Sigmoid colon (tissue), 7 donors: Measurements from ENCODE around the gene CISD1. TPM values are rescaled to one million over a fixed set of nuclear protein-coding genes. Genes with fewer than 3 reads are reported as not detected.

Experiments
- DNase-seq: peaks from one replicate; pipeline ENCODE4 v3.0.0-alpha.2; 2019
- H3K27ac ChIP-seq, 4 donors: fragments of 200-600 bp; sonication (generic); one replicate each; pipeline ENCODE4 v1.5.1; 2016 to 2019; ENCODE audit warnings: mild to moderate bottlenecking in 1 of 4
- H3K27me3 ChIP-seq, 3 donors: fragments of 200-600 bp; sonication (generic); one replicate each; pipeline ENCODE4 v1.5.1; 2019; ENCODE audit warnings: mild to moderate bottlenecking in 1 of 3
- H3K36me3 ChIP-seq, 4 donors: fragments of 200-600 bp; sonication (generic); one replicate each; pipeline ENCODE4 v1.5.1; 2016 to 2019
- H3K4me1 ChIP-seq, 4 donors: fragments of 200-600 bp; sonication (generic); one replicate each; pipeline ENCODE4 v1.5.1; 2017 to 2019
- H3K4me3 ChIP-seq, 4 donors: fragments of 200-600 bp; sonication (generic); one replicate each; pipeline ENCODE4 v1.5.1; 2017 to 2019; ENCODE audit warnings: mild to moderate bottlenecking in 2 of 4, moderate library complexity in 1 of 4
- H3K9me3 ChIP-seq, 4 donors: fragments of 200-600 bp in 3 of 4; sonication (generic) in 3 of 4; one replicate each; pipeline versions ENCODE4 v1.5.1 to v1.6.1; 2013 to 2019
- CTCF ChIP-seq, 4 experiments: fragments of 450-650 bp in 3 of 4; fragments of 200-600 bp in 1 of 4; IDR thresholded peaks; one replicate each; pipeline ENCODE4 v1.5.1; 2016 to 2019; ENCODE audit warnings: antibody characterized with exemption in 4 of 4, mild to moderate bottlenecking in 3 of 4, moderate library complexity in 2 of 4
- EP300 ChIP-seq, 4 donors: sonication (generic); formaldehyde crosslinking; IDR thresholded peaks; one replicate each; pipeline ENCODE4 v1.6.1; 2017; ENCODE audit warnings: antibody characterized with exemption in 4 of 4
- POLR2A ChIP-seq, 2 donors: fragments of 450-650 bp; IDR thresholded peaks; one replicate each; pipeline ENCODE4 v1.6.1; 2016; ENCODE audit warnings: antibody characterized with exemption in 2 of 2, mild to moderate bottlenecking in 2 of 2, moderate library complexity in 2 of 2
- POLR2AphosphoS5 ChIP-seq, 4 donors: sonication (generic); formaldehyde crosslinking; IDR thresholded peaks; one replicate each; pipeline ENCODE4 v1.6.1; 2017; ENCODE audit warnings: antibody characterized with exemption in 4 of 4
- WGBS, 2 donors: extraction: QIAGEN DNeasy Blood & Tissue Kit; methylation state at CpG; one replicate each; pipeline ENCODE4 v1.1.7; 2013; 5-methylcytosine and 5-hydroxymethylcytosine counted together
- intact Hi-C: fragments of 100-400 bp; cut with DNase I; formaldehyde crosslinking; loops from one replicate; pipeline ENCODE4 v1.15.1; 2023
- polyA plus RNA-seq, 3 donors: library from polyadenylated mRNA; stranded (reverse); fragments of 200-250 nt; gene quantifications; one replicate each; pipeline ENCODE4 v1.2.3, GENCODE V29; 2013
- total RNA-seq, 4 donors: library from RNA; depleted of rRNA; stranded (reverse); fragments of >200 nt; gene quantifications; one replicate each; pipeline ENCODE4 v1.1.0, GENCODE V29; 2016
- donor health status: healthy with polysubstance abuse.
- donor health status: Bipolar disorder and iron deficiency.
- donor health status: healthy.

The CISD1 gene
- total and polyA plus RNA-seq, 7 donors, result 22.1 to 56.6 (median 31.2) TPM

- intact Hi-C loops, result loop anchor here (10.0 kb wide), 1 partner anchor 115 kb away; the partner anchor contains the start of gene TFAM
- no peak for DNase-seq
These were observed 874 bp downstream of the CISD1 start for GRCh38 chr10:58269782-58270290.

GRCh38 chr10:58275261-58275660 lies 6.3 kb downstream of the CISD1 start:
- H3K4me1 ChIP-seq, result peaks cover 0 to 26% (median 19%) of the 10 kb centered on the region in 4 donors
- peaks cover 0 to 23% (median 0%) of the 10 kb centered on the region in 4 donors for H3K36me3 ChIP-seq
- H3K27ac ChIP-seq, result peak overlapping the region in 1 of 4 donors; percentile 14
- WGBS, 2 donors, result 21 to 76% methylated on average over 2 of the region's 2 CpGs
- H3K9me3 ChIP-seq, result no peaks in the 10 kb centered on the region
- intact Hi-C loops, result no loop called here
- TF ChIP-seq POLR2AphosphoS5 (IDR thresholded peaks at IDR 0.05), result no peak
- no peak for TF ChIP-seq POLR2A (IDR thresholded peaks at IDR 0.05)
- no peak for TF ChIP-seq CTCF (IDR thresholded peaks at IDR 0.05)
- TF ChIP-seq EP300 (IDR thresholded peaks at IDR 0.05), result no peak
- H3K27me3 ChIP-seq, result no peaks in the 10 kb centered on the region
- H3K4me3 ChIP-seq, result no peak overlapping the region
- no peak for DNase-seq

More at GRCh38 chr10:58269782-58270290, 874 bp downstream of the CISD1 start:
- H3K36me3 ChIP-seq, result no peaks in the 10 kb centered on the region
- H3K4me3 ChIP-seq, result peak overlapping the region; percentile 71 to 85 (median 82)
- 4 to 17% methylated on average over 12 of the region's 12 CpGs for WGBS, 2 donors
- TF ChIP-seq EP300 (IDR thresholded peaks at IDR 0.05), result no peak
- TF ChIP-seq POLR2AphosphoS5 (IDR thresholded peaks at IDR 0.05), result no peak
- TF ChIP-seq POLR2A (IDR thresholded peaks at IDR 0.05), result no peak
- TF ChIP-seq CTCF (IDR thresholded peaks at IDR 0.05), result no peak
- H3K27me3 ChIP-seq, result no peaks in the 10 kb centered on the region
- H3K4me1 ChIP-seq, result peaks cover 0 to 29% (median 24%) of the 10 kb centered on the region in 4 donors
- H3K9me3 ChIP-seq, result no peaks in the 10 kb centered on the region
- H3K27ac ChIP-seq, result peak overlapping the region; percentile 96 to 99 (median 98)

- TF ChIP-seq POLR2AphosphoS5 (IDR thresholded peaks at IDR 0.05) (peak in 2 of 4 donors; percentile 16 to 23), CTCF (IDR thresholded peaks at IDR 0.05) (no peak)
- peak overlapping the region in 2 of 4 donors; percentile 14 to 23 for H3K27ac ChIP-seq
- intact Hi-C loops, result no loop called here
These were observed 6.9 kb downstream of the CISD1 start for GRCh38 chr10:58275908-58276307.

GRCh38 chr10:58278274-58278961 lies 9.5 kb downstream of the CISD1 start:
- peaks cover 0 to 24% (median 17%) of the 10 kb centered on the region in 4 donors for H3K4me1 ChIP-seq
- H3K36me3 ChIP-seq, result peaks cover 0 to 23% (median 0%) of the 10 kb centered on the region in 4 donors
- no peaks in the 10 kb centered on the region for H3K27me3 ChIP-seq
- WGBS, 2 donors, result 89 to 96% methylated on average over 7 of the region's 7 CpGs
- TF ChIP-seq CTCF (IDR thresholded peaks at IDR 0.05), result no peak
- intact Hi-C loops, result no loop called here
- no peak for DNase-seq
- no peaks in the 10 kb centered on the region for H3K9me3 ChIP-seq
- H3K27ac ChIP-seq, result no peak overlapping the region
- H3K4me3 ChIP-seq, result no peak overlapping the region

More at GRCh38 chr10:58275908-58276307, 6.9 kb downstream of the CISD1 start:
- H3K36me3 ChIP-seq, result peaks cover 0 to 23% (median 0%) of the 10 kb centered on the region in 4 donors
- H3K4me3 ChIP-seq, result no peak overlapping the region
- DNase-seq, result no peak
- H3K4me1 ChIP-seq, result peaks cover 0 to 22% (median 15%) of the 10 kb centered on the region in 4 donors
- no peaks in the 10 kb centered on the region for H3K9me3 ChIP-seq
- H3K27me3 ChIP-seq, result no peaks in the 10 kb centered on the region
